Keratinocyte (primary cell): Measurements from ENCODE around the gene TSPAN18. TPM values are rescaled to one million over a fixed set of nuclear protein-coding genes. Genes with fewer than 3 reads are reported as not detected.

Experiments used
- DNase-seq: peaks from one replicate; pipeline ENCODE4 v3.0.0-alpha.2; 2011; ENCODE audit warnings: low read depth, missing footprints, low spot score
- FAIRE-seq: peaks from 2 replicates; lab custom pipeline; 2011; peaks lifted over from hg19 to GRCh38; lab: Jason Lieb, UNC
- H2AFZ ChIP-seq: 2 replicates; pipeline ENCODE4 v1.6.0; 2012; ENCODE audit warnings: low read length, control low read depth, inconsistent platforms; ENCODE audit not compliant: control insufficient read depth
- H3K27ac ChIP-seq: 2 replicates; pipeline ENCODE4 v1.5.1; 2011; ENCODE audit warnings: low read length; ENCODE audit not compliant: control insufficient read depth, insufficient read depth
- H3K27me3 ChIP-seq: 3 replicates; pipeline ENCODE4 v1.6.0; 2011; ENCODE audit warnings: low read length; ENCODE audit not compliant: control insufficient read depth, insufficient read depth; ENCODE audit errors: extremely low read depth
- H3K36me3 ChIP-seq, 2 experiments: 2 replicates in 1 of 2; 3 replicates in 1 of 2; pipeline ENCODE4 v1.5.1; 2011; ENCODE audit warnings: low read length in 2 of 2, mild to moderate bottlenecking in 1 of 2; ENCODE audit not compliant: control insufficient read depth in 2 of 2, insufficient read depth in 2 of 2; ENCODE audit errors: extremely low read depth in 1 of 2
- H3K4me1 ChIP-seq: 3 replicates; pipeline ENCODE4 v1.5.1; 2011; ENCODE audit warnings: low read length; ENCODE audit not compliant: control insufficient read depth, insufficient read depth; ENCODE audit errors: extremely low read depth
- H3K4me2 ChIP-seq: 3 replicates; pipeline ENCODE4 v1.6.0; 2011; ENCODE audit warnings: low read depth, low read length; ENCODE audit not compliant: control insufficient read depth, insufficient read depth; ENCODE audit errors: extremely low read depth
- H3K4me3 ChIP-seq, 3 experiments: fragments of 200-600 bp in 1 of 3; sonication (generic) in 1 of 3; 2 replicates in 2 of 3; 3 replicates in 1 of 3; pipeline ENCODE4 v1.5.1; 2011 to 2016; ENCODE audit warnings: low read length in 3 of 3, mild to moderate bottlenecking in 3 of 3, control low read depth in 2 of 3, inconsistent platforms in 1 of 3, low read depth in 1 of 3, mixed read lengths in 1 of 3, mixed run types in 1 of 3, moderate library complexity in 1 of 3; ENCODE audit not compliant: control insufficient read depth in 2 of 3, insufficient read depth in 2 of 3; ENCODE audit errors: extremely low read depth in 1 of 3
- H3K79me2 ChIP-seq: 2 replicates; pipeline ENCODE4 v1.6.0; 2012; ENCODE audit warnings: low read length; ENCODE audit not compliant: control insufficient read depth, insufficient read depth
- H3K9ac ChIP-seq: 3 replicates; pipeline ENCODE4 v1.6.0; 2011; ENCODE audit warnings: low read length; ENCODE audit not compliant: control insufficient read depth, insufficient read depth; ENCODE audit errors: extremely low read depth
- H3K9me1 ChIP-seq: 3 replicates; pipeline ENCODE4 v1.6.0; 2011; ENCODE audit warnings: low read length; ENCODE audit not compliant: control insufficient read depth, insufficient read depth; ENCODE audit errors: extremely low read depth
- H3K9me3 ChIP-seq: 2 replicates; pipeline ENCODE4 v1.5.1; 2012; ENCODE audit warnings: low read depth, low read length; ENCODE audit not compliant: control insufficient read depth
- H4K20me1 ChIP-seq: 3 replicates; pipeline ENCODE4 v1.6.0; 2011; ENCODE audit warnings: low read length; ENCODE audit not compliant: control insufficient read depth, insufficient read depth; ENCODE audit errors: extremely low read depth
- CTCF ChIP-seq, 3 experiments: IDR thresholded peaks in 1 of 3; conservative IDR thresholded peaks in 1 of 3; optimal IDR thresholded peaks in 1 of 3; 2 replicates in 2 of 3; 3 replicates in 1 of 3; pipeline versions ENCODE3 to v1.5.1; 2011; ENCODE audit warnings: low read length in 3 of 3, mild to moderate bottlenecking in 3 of 3, moderate library complexity in 2 of 3, control low read depth in 1 of 3, inconsistent platforms in 1 of 3; ENCODE audit not compliant: insufficient read depth in 2 of 3; ENCODE audit errors: extremely low read depth in 1 of 3
- EZH2 ChIP-seq: IDR thresholded peaks from one replicate; pipeline ENCODE4 v1.6.1; 2012; ENCODE audit warnings: inconsistent platforms, mild to moderate bottlenecking, low read length, moderate library complexity
- dilution Hi-C: fragments of 300-500 bp; cut with MboI; formaldehyde crosslinking; loops from one replicate; pipeline ENCODE4 v1.7.0; 2020; ENCODE audit warnings: low sequenced_read_pairs; ENCODE audit not compliant: extremely low pct_ligation_motif_present
- polyA plus RNA-seq, 5 experiments: library from polyadenylated mRNA; depleted of rRNA in 3 of 5; stranded (reverse) in 3 of 5; stranded (forward) in 1 of 5; unstranded in 1 of 5; fragments of >200 nt; gene quantifications; 1 replicate in 1 of 5; 2 replicates in 3 of 5; 3 replicates in 1 of 5; pipeline versions ENCODE4 v1.2.1 to v1.2.3, GENCODE V29; 2011 to 2012; ENCODE audit warnings: missing spikeins in 2 of 5, low read depth in 1 of 5, low replicate concordance in 1 of 5

TSPAN18 gene
- polyA plus RNA-seq, 1 donor (not counting 4 experiments of a cell fraction or from before 2014, with no cell fraction given) = not detected

- Histone ChIP-seq H3K9me1 (no peaks in the 10 kb centered on the region), H3K4me3 (no peak overlapping the region), H4K20me1 (no peaks in the 10 kb centered on the region), H3K79me2 (no peaks in the 10 kb centered on the region), H3K36me3 (no peaks in the 10 kb centered on the region), H3K4me1 (no peaks in the 10 kb centered on the region), H3K9me3 (no peaks in the 10 kb centered on the region), H3K4me2 (no peak overlapping the region), H3K9ac (no peak overlapping the region), H3K27me3 (peaks cover 8% of the 10 kb centered on the region), H2AFZ (no peak overlapping the region), H3K27ac (no peak overlapping the region)
- DNase-seq (no peak), FAIRE-seq (no peak)
- dilution Hi-C loops = no loop called here
- no peak for TF ChIP-seq CTCF (optimal IDR thresholded peaks at IDR 0.05 in 1 of 3, IDR thresholded peaks at IDR 0.05 in 1 of 3, conservative IDR thresholded peaks at IDR 0.05 in 1 of 3; ENCODE audit: extremely low read depth in 1 of 3, insufficient read depth in 2 of 3, low read length in 3 of 3)
- no peak for TF ChIP-seq EZH2
These were observed 57.6 kb downstream of the TSPAN18 start for GRCh38 chr11:44784436-44784760.

- Histone ChIP-seq H3K27me3 (peaks cover 8% of the 10 kb centered on the region), H3K4me3 (no peak overlapping the region), H3K9ac (no peak overlapping the region), H4K20me1 (no peaks in the 10 kb centered on the region), H3K79me2 (no peaks in the 10 kb centered on the region), H3K9me1 (no peaks in the 10 kb centered on the region), H3K4me1 (no peaks in the 10 kb centered on the region), H3K9me3 (no peaks in the 10 kb centered on the region), H3K36me3 (no peaks in the 10 kb centered on the region), H3K27ac (no peak overlapping the region), H2AFZ (no peak overlapping the region), H3K4me2 (no peak overlapping the region)
- no peak for FAIRE-seq
- DNase-seq = no peak
- TF ChIP-seq CTCF (optimal IDR thresholded peaks at IDR 0.05 in 1 of 3, IDR thresholded peaks at IDR 0.05 in 1 of 3, conservative IDR thresholded peaks at IDR 0.05 in 1 of 3; ENCODE audit: extremely low read depth in 1 of 3, insufficient read depth in 2 of 3, low read length in 3 of 3) (no peak), EZH2 (no peak)
- dilution Hi-C loops = no loop called here
These were observed 58.1 kb downstream of the TSPAN18 start for GRCh38 chr11:44784851-44785250.
